K562 (cell line): ENCODE results near the gene MACROD2. TPM values are rescaled to one million over a fixed set of nuclear protein-coding genes. Genes with fewer than 3 reads are reported as not detected.

Experiments
- ATAC-seq: fragments of 200-7000 bp; cut with Tn5 transposase; 3 replicates; pipeline ENCODE4 v1.9.1; 2020; ENCODE audit warnings: moderate library complexity
- BruUV-seq: library from RNA; stranded (reverse); fragments of 400-500 nt; replicated peaks from 2 replicates; lab custom pipeline; 2021; lab: Mats Ljungman, UMichigan
- CTCF ChIA-PET: fragments of 300-600 bp; formaldehyde crosslinking; extraction: SDS; loops from one replicate; lab custom pipeline; 2021; ENCODE audit warnings: low intra/inter-chr PET ratio; lab: Yijun Ruan, JAX
- POLR2A ChIA-PET: fragments of 300-600, 350-650 bp; sonication (Branson Sonifier 250); formaldehyde crosslinking; extraction: SDS; loops from one replicate; lab custom pipeline; 2021; ENCODE audit warnings: antibody characterized with exemption, inconsistent platforms; lab: Yijun Ruan, JAX
- DNase-seq, 4 experiments: peaks; one replicate each; pipeline versions ENCODE4 v3.0.0 to v3.0.0-alpha.2; 2011 to 2018; ENCODE audit warnings: low spot score in 3 of 4, mixed read lengths in 3 of 4; ENCODE audit errors: extremely low read depth in 1 of 4
- FAIRE-seq: peaks from 2 replicates; lab custom pipeline; 2011; peaks lifted over from hg19 to GRCh38; lab: Jason Lieb, UNC
- H2AFZ ChIP-seq: 2 replicates; pipeline ENCODE4 v1.6.0; 2011; ENCODE audit warnings: low read depth, low read length, control low read depth, inconsistent platforms
- H3K27ac ChIP-seq: fragments of 200-600 bp; 3 replicates; pipeline ENCODE4 v1.8.0; 2011; ENCODE audit warnings: low read depth, mild to moderate bottlenecking, control low read depth, inconsistent platforms, low read length, moderate library complexity, mixed read lengths; ENCODE audit errors: extremely low read depth
- H3K27me3 ChIP-seq, 2 experiments: fragments of 300-600 bp in 1 of 2; 2 replicates in 1 of 2; 3 replicates in 1 of 2; pipeline versions ENCODE4 v1.6.0 to v1.8.0; 2011; ENCODE audit warnings: inconsistent platforms in 2 of 2, low read length in 2 of 2, mild to moderate bottlenecking in 1 of 2, mixed read lengths in 1 of 2, moderate library complexity in 1 of 2; ENCODE audit not compliant: control insufficient read depth in 2 of 2, insufficient read depth in 2 of 2
- H3K36me3 ChIP-seq: fragments of 300-600 bp; 3 replicates; pipeline ENCODE4 v1.8.0; 2011; ENCODE audit warnings: mild to moderate bottlenecking, low read length, inconsistent platforms; ENCODE audit not compliant: control insufficient read depth, insufficient read depth
- H3K4me1 ChIP-seq, 2 experiments: fragments of 200-600 bp in 1 of 2; replicated peaks in 1 of 2; 2 replicates in 1 of 2; 3 replicates in 1 of 2; pipeline versions ENCODE4 v1.5.1 to v1.8.0; 2011; ENCODE audit warnings: inconsistent platforms in 2 of 2, low read length in 2 of 2, mild to moderate bottlenecking in 1 of 2, mixed read lengths in 1 of 2, moderate library complexity in 1 of 2; ENCODE audit not compliant: control insufficient read depth in 2 of 2, insufficient read depth in 2 of 2
- H3K4me2 ChIP-seq: 2 replicates; pipeline ENCODE4 v1.6.1; 2011; ENCODE audit warnings: low read length, control low read depth, inconsistent platforms, mixed read lengths; ENCODE audit not compliant: insufficient read depth
- H3K4me3 ChIP-seq: fragments of 200-600 bp; sonication (generic), shearing (Covaris generic); 2 replicates; pipeline ENCODE4 v1.5.1; 2016; ENCODE audit warnings: control low read depth, inconsistent platforms
- H3K79me2 ChIP-seq: fragments of 200-600 bp; 3 replicates; pipeline ENCODE4 v1.8.0; 2011; ENCODE audit warnings: low read length, inconsistent platforms; ENCODE audit not compliant: control insufficient read depth, insufficient read depth
- H3K9ac ChIP-seq, 2 experiments: 2 replicates each; pipeline versions ENCODE4 v1.6.0 to v1.6.1; 2011; ENCODE audit warnings: low read depth in 2 of 2, low read length in 2 of 2, control low read depth in 1 of 2, inconsistent platforms in 1 of 2, mild to moderate bottlenecking in 1 of 2, mixed read lengths in 1 of 2; ENCODE audit not compliant: insufficient read depth in 1 of 2
- H3K9me1 ChIP-seq: one replicate; pipeline ENCODE4 v1.6.0; 2011; ENCODE audit warnings: inconsistent platforms, mild to moderate bottlenecking, low read length, moderate library complexity; ENCODE audit not compliant: control insufficient read depth, insufficient read depth
- H3K9me3 ChIP-seq: replicated peaks from 2 replicates; pipeline ENCODE4 v1.5.1; 2011; ENCODE audit warnings: low read depth, low read length, inconsistent platforms; ENCODE audit not compliant: control insufficient read depth, insufficient read depth
- H4K20me1 ChIP-seq: replicated peaks from 2 replicates; pipeline ENCODE4 v1.6.1; 2011; ENCODE audit warnings: low read length, inconsistent platforms, mixed read lengths; ENCODE audit not compliant: control insufficient read depth, insufficient read depth
- CUX1 ChIP-seq: fragments of 200-800 bp; sonication (Bioruptor generic); IDR thresholded peaks from 2 replicates; pipeline ENCODE4 v1.6.1; 2016; ENCODE audit warnings: missing genetic modification characterization, missing compliant biosample characterization
- DACH1 ChIP-seq: fragments of 450-650 bp; IDR thresholded peaks from 2 replicates; pipeline ENCODE4 v1.6.1; 2018; ENCODE audit not compliant: partially characterized antibody
- HDAC6 ChIP-seq: IDR thresholded peaks from 2 replicates; pipeline ENCODE4 v1.6.1; 2012; ENCODE audit warnings: low read depth, mild to moderate bottlenecking, control low read depth, inconsistent platforms, low read length, moderate library complexity
- PRMT5 ChIP-seq: sonication (generic); formaldehyde crosslinking; IDR thresholded peaks from 2 replicates; pipeline ENCODE4 v1.5.0; 2020; ENCODE audit warnings: missing genetic modification reagents
- SNRNP70 ChIP-seq: fragments of 200-400 bp; formaldehyde crosslinking; optimal IDR thresholded peaks from 2 replicates; pipeline ENCODE3; 2017; ENCODE audit warnings: low read depth, low read length
- SPI1 ChIP-seq: IDR thresholded peaks from 2 replicates; pipeline ENCODE4 v1.6.1; 2011; ENCODE audit warnings: low read depth, low read length, control low read depth, borderline replicate concordance
- TAF9B ChIP-seq: fragments of 450-650 bp; IDR thresholded peaks from 2 replicates; pipeline ENCODE4 v1.6.1; 2018; ENCODE audit warnings: mild to moderate bottlenecking; ENCODE audit not compliant: partially characterized antibody
- TBL1XR1 ChIP-seq, 2 experiments: IDR thresholded peaks; 2 replicates each; pipeline ENCODE4 v1.6.1; 2012; ENCODE audit warnings: improper control_type of control experiment in 2 of 2, low read length in 2 of 2, mild to moderate bottlenecking in 1 of 2
- ZC3H8 ChIP-seq: fragments of 450-650 bp; IDR thresholded peaks from 2 replicates; pipeline ENCODE4 v1.6.1; 2017
- ZNF347 ChIP-seq: fragments of 450-650 bp; formaldehyde crosslinking; IDR thresholded peaks from 2 replicates; pipeline ENCODE4 v1.4.0; 2020; ENCODE audit warnings: low read depth, mild to moderate bottlenecking, moderate library complexity
- ZNF668 ChIP-seq: fragments of 250-450 bp; sonication (Bioruptor Pico); IDR thresholded peaks from 2 replicates; pipeline ENCODE4 v1.8.0; 2022; ENCODE audit warnings: mild to moderate bottlenecking, inconsistent platforms
- ZSCAN29 ChIP-seq: fragments of 450-650 bp; IDR thresholded peaks from 2 replicates; pipeline ENCODE4 v1.6.1; 2017
- WGBS: fragments of 100-300 bp; shearing (Covaris generic); methylation state at CpG from one replicate; pipeline ENCODE4 v1.1.6; 2016; ENCODE audit warnings: low coverage, mixed read lengths; ENCODE audit not compliant: insufficient coverage; ENCODE audit errors: missing lambda C conversion rate; 5-methylcytosine and 5-hydroxymethylcytosine counted together
- in situ Hi-C: fragments of 300-500 bp; cut with MboI; formaldehyde crosslinking; loops from 4 replicates; pipeline ENCODE4 v1.15.0; 2018; ENCODE audit warnings: inconsistent platforms, mixed read lengths
- intact Hi-C: fragments of 100-400 bp; cut with micrococcal nuclease; formaldehyde crosslinking; loops from 2 replicates; pipeline ENCODE4 v1.14.2; 2022
- polyA plus RNA-seq, 8 experiments: library from polyadenylated mRNA; depleted of rRNA in 4 of 8; stranded (reverse) in 5 of 8; unstranded in 3 of 8; fragments of >200 nt; fragmentation: Nextera tagmentation in 2 of 8; fragmentation: Illumina TruSeq in 1 of 8; extraction: Ambion mirVana in 2 of 8; extraction: Trizol in 1 of 8; gene quantifications; 2 replicates each; pipeline versions ENCODE4 v1.2.1 to v1.2.3, GENCODE V29; 2011 to 2014; ENCODE audit warnings: inconsistent platforms in 1 of 8, missing spikeins in 1 of 8
- total RNA-seq, 7 experiments: library from RNA; depleted of rRNA in 6 of 7; stranded (reverse); fragments of >200 nt in 6 of 7; fragmentation: Illumina TruSeq in 2 of 7; extraction: Trizol in 2 of 7; gene quantifications; 2 replicates each; pipeline versions ENCODE4 v1.2.1 to v1.2.3, GENCODE V29; 2011 to 2021; ENCODE audit warnings: low replicate concordance in 1 of 7

The MACROD2 gene
- total and polyA plus RNA-seq, 9 of the 15 experiments (the other 6 are each of a cell fraction or from before 2014, with no cell fraction given) = not detected

GRCh38 chr20:14832630-14833029 is 837.3 kb downstream of the MACROD2 start:
- no peak for TF ChIP-seq PRMT5 (CRISPR knock-in tag)
- no peak for TF ChIP-seq ZNF347
- TF ChIP-seq DACH1 = no peak
- TF ChIP-seq TBL1XR1 (IDR thresholded peaks at IDR 0.05; ENCODE audit: low read length in 2 of 2) = no peak
- TF ChIP-seq, all 486 proteins: peak for 0
- H3K27ac ChIP-seq = no peak overlapping the region
- H3K79me2 ChIP-seq = no peaks in the 10 kb centered on the region
- in situ Hi-C loops = no loop called here
- no peaks in the 10 kb centered on the region for H3K4me1 ChIP-seq
- H3K36me3 ChIP-seq = no peaks in the 10 kb centered on the region
- no peak overlapping the region for H3K4me2 ChIP-seq
- no peak for DNase-seq
- no peaks in the 10 kb centered on the region for H3K9me3 ChIP-seq
- BruUV-seq = no TSS peak
- ATAC-seq = no peak
- H3K9me1 ChIP-seq = no peaks in the 10 kb centered on the region
- intact Hi-C loops = no loop called here
- no peak overlapping the region for H3K9ac ChIP-seq
- H2AFZ ChIP-seq = no peak overlapping the region
- CTCF ChIA-PET = no interaction called here
- POLR2A ChIA-PET = no interaction called here
- no peaks in the 10 kb centered on the region for H3K27me3 ChIP-seq
- no peaks in the 10 kb centered on the region for H4K20me1 ChIP-seq
- no peak overlapping the region for H3K4me3 ChIP-seq
- FAIRE-seq = no peak

- in situ Hi-C loops = no loop called here
- DNase-seq (no peak), FAIRE-seq (no peak), ATAC-seq (no peak)
- ChIA-PET CTCF (no interaction called here), POLR2A (no interaction called here)
- Histone ChIP-seq H3K4me2 (no peak overlapping the region), H3K9me1 (no peaks in the 10 kb centered on the region), H3K9ac (no peak overlapping the region), H3K27ac (no peak overlapping the region), H2AFZ (no peak overlapping the region), H3K9me3 (no peaks in the 10 kb centered on the region), H3K79me2 (no peaks in the 10 kb centered on the region), H3K4me1 (no peaks in the 10 kb centered on the region), H4K20me1 (no peaks in the 10 kb centered on the region), H3K27me3 (no peaks in the 10 kb centered on the region), H3K36me3 (no peaks in the 10 kb centered on the region), H3K4me3 (no peak overlapping the region)
- intact Hi-C loops = no loop called here
- WGBS = 0% methylated on average over 7 of the region's 7 CpGs
- BruUV-seq = no TSS peak
- TF ChIP-seq ZSCAN29 (no peak), ZNF668 (CRISPR knock-in tag) (no peak), TAF9B (no peak), SPI1 (no peak), CUX1 (CRISPR knock-in tag) (no peak), SNRNP70 (no peak), HDAC6 (no peak), ZC3H8 (no peak)
Measured at GRCh38 chr20:14838663-14839628, 843.6 kb downstream of the MACROD2 start.
